PC-3 (cell line): ENCODE measurements around the gene NR5A1. TPM values are rescaled to one million over a fixed set of nuclear protein-coding genes. Genes with fewer than 3 reads are reported as not detected.

Experiments
- ATAC-seq: fragments of 200-7000 bp; cut with Tn5 transposase; 2 replicates; pipeline ENCODE4 v1.9.1; 2020; ENCODE audit warnings: mild to moderate bottlenecking, moderate library complexity
- BruUV-seq: library from RNA; stranded (reverse); fragments of 400-500 nt; replicated peaks from 2 replicates; lab custom pipeline; 2021; lab: Mats Ljungman, UMichigan
- CTCF ChIA-PET: fragments of 300-600 bp; sonication (Branson Sonifier 250); formaldehyde crosslinking; loops from one replicate; lab custom pipeline; 2022; ENCODE audit warnings: antibody characterized with exemption; lab: Charles Lee
- POLR2A ChIA-PET: fragments of 300-600 bp; sonication (Branson Sonifier 250); formaldehyde crosslinking; loops from one replicate; lab custom pipeline; 2022; ENCODE audit warnings: antibody characterized with exemption; ENCODE audit not compliant: unreplicated experiment; lab: Charles Lee
- DNase-seq: peaks from one replicate; pipeline ENCODE4 v3.0.0-alpha.2; 2015
- H2AFZ ChIP-seq: fragments of 300-600 bp; sonication (generic); 2 replicates; pipeline ENCODE4 v1.6.0; 2016; ENCODE audit warnings: antibody characterized with exemption, low read length
- H3F3A ChIP-seq: fragments of 300-600 bp; sonication (generic); one replicate; pipeline ENCODE4 v1.6.0; 2017; ENCODE audit warnings: antibody characterized with exemption, low read length, control low read depth, mild to moderate bottlenecking; ENCODE audit not compliant: unreplicated experiment
- H3K27ac ChIP-seq: fragments of 300-600 bp; sonication (generic); 2 replicates; pipeline ENCODE4 v1.5.1; 2016; ENCODE audit warnings: mild to moderate bottlenecking, low read length
- H3K27me3 ChIP-seq: fragments of 300-600 bp; sonication (generic); 2 replicates; pipeline ENCODE4 v1.6.1; 2016; ENCODE audit warnings: low read length, mixed read lengths
- H3K36me3 ChIP-seq: fragments of 300-600 bp; sonication (generic); 2 replicates; pipeline ENCODE4 v1.6.1; 2016; ENCODE audit warnings: low read depth, mixed run types, low read length, mixed read lengths
- H3K4me1 ChIP-seq: fragments of 300-600 bp; sonication (generic); 2 replicates; pipeline ENCODE4 v1.5.1; 2016; ENCODE audit warnings: low read length; ENCODE audit not compliant: insufficient read depth
- H3K4me2 ChIP-seq: fragments of 300-600 bp; sonication (generic); 2 replicates; pipeline ENCODE4 v1.6.0; 2016; ENCODE audit warnings: low read length
- H3K4me3 ChIP-seq: fragments of 300-600 bp; sonication (generic); 2 replicates; pipeline ENCODE4 v1.5.1; 2016; ENCODE audit warnings: mild to moderate bottlenecking, low read length, mixed read lengths
- H3K79me2 ChIP-seq: fragments of 300-600 bp; sonication (generic); 2 replicates; pipeline ENCODE4 v1.6.1; 2017; ENCODE audit warnings: low read length, mixed read lengths
- H3K9ac ChIP-seq: fragments of 300-600 bp; sonication (generic); 2 replicates; pipeline ENCODE4 v1.6.0; 2016; ENCODE audit warnings: mild to moderate bottlenecking, low read length
- H3K9me2 ChIP-seq: fragments of 300-600 bp; sonication (generic); replicated peaks from 2 replicates; pipeline ENCODE4 v1.6.1; 2016; ENCODE audit warnings: mixed run types, low read length, mixed read lengths
- H3K9me3 ChIP-seq: fragments of 300-600 bp; sonication (generic); 2 replicates; pipeline ENCODE4 v1.6.1; 2016; ENCODE audit warnings: low read length, mixed read lengths
- H4K20me1 ChIP-seq: fragments of 300-600 bp; sonication (generic); 2 replicates; pipeline ENCODE4 v1.6.1; 2016; ENCODE audit warnings: low read length, mixed read lengths
- CTCF ChIP-seq: fragments of 300-600 bp; sonication (generic); conservative IDR thresholded peaks from 2 replicates; pipeline ENCODE4 v1.5.1; 2017; ENCODE audit warnings: antibody characterized with exemption, low read depth, mild to moderate bottlenecking, low read length
- EZH2 ChIP-seq: fragments of 300-600 bp; sonication (generic); IDR thresholded peaks from one replicate; pipeline ENCODE4 v1.6.1; 2017; ENCODE audit warnings: antibody characterized with exemption, mild to moderate bottlenecking, low read length; ENCODE audit not compliant: unreplicated experiment
- EZH2phosphoT487 ChIP-seq: fragments of 300-600 bp; sonication (generic); IDR thresholded peaks from 2 replicates; pipeline ENCODE4 v1.6.1; 2018; ENCODE audit warnings: mild to moderate bottlenecking, antibody characterized with exemption, low read length, borderline replicate concordance
- intact Hi-C: fragments of 100-400 bp; cut with micrococcal nuclease; formaldehyde crosslinking; loops from 2 replicates; pipeline ENCODE4 v1.9.0; 2023
- total RNA-seq: library from RNA; depleted of rRNA; stranded (reverse); fragments of >200 nt; gene quantifications from 2 replicates; pipeline ENCODE4 v1.2.3, GENCODE V29; 2014

Gene NR5A1
- total RNA-seq, 1 experiment from 2014 or later: not detected

DNA sequence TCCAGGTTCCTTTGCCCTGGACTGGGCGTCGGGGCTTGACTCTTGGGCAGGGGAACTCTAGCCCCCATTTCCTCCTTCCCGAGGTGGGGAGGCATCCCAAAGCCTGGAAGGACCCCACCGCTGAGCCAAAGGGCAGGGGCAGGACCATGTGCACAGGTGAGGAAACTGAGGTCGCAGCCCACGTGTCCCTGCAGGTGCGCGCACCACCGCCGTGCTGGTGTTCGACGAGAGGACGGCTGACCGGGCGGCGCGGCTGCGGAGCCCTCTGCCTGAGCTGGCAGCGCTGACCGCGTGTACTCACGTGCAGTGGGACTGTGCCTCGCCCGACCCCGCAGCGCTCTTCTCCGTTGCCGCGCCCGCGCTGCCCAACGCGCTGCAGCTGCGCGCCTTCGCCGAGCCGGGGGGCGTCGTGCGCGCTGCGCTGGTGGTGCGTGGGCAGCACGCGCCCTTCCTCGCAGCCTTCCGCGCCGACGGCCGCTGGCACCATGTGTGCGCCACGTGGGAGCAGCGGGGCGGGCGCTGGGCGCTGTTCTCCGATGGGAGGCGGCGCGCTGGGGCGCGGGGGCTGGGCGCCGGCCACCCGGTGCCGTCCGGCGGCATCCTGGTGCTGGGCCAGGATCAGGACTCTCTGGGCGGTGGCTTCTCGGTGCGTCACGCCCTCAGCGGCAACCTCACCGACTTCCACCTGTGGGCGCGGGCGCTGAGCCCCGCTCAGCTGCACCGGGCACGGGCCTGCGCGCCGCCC is 54.2 kb downstream of the NR5A1 start:
- no TSS peak for BruUV-seq
- H3K4me3 ChIP-seq: no peak overlapping the region
- no peaks in the 10 kb centered on the region for H4K20me1 ChIP-seq
- no peaks in the 10 kb centered on the region for H3K36me3 ChIP-seq
- H3K9ac ChIP-seq: no peak overlapping the region
- ATAC-seq (no peak), DNase-seq (no peak)
- no peaks in the 10 kb centered on the region for H3K9me2 ChIP-seq
- no peak overlapping the region for H3K27ac ChIP-seq
- no peaks in the 10 kb centered on the region for H3K79me2 ChIP-seq
- POLR2A ChIA-PET: interaction anchor here (0.6 kb wide), 1 partner anchor 839 kb away, joined by 5 read pairs; no protein-coding TSS in a partner anchor
- H3K4me1 ChIP-seq: no peaks in the 10 kb centered on the region
- TF ChIP-seq EZH2phosphoT487 (no peak), CTCF (no peak), EZH2 (no peak)
- no peaks in the 10 kb centered on the region for H3K27me3 ChIP-seq
- no peaks in the 10 kb centered on the region for H3K9me3 ChIP-seq
- CTCF ChIA-PET: no interaction called here
- H3F3A ChIP-seq: no peaks in the 10 kb centered on the region
- no peak overlapping the region for H2AFZ ChIP-seq
- no peak overlapping the region for H3K4me2 ChIP-seq
- intact Hi-C loops: no loop called here

DNA sequence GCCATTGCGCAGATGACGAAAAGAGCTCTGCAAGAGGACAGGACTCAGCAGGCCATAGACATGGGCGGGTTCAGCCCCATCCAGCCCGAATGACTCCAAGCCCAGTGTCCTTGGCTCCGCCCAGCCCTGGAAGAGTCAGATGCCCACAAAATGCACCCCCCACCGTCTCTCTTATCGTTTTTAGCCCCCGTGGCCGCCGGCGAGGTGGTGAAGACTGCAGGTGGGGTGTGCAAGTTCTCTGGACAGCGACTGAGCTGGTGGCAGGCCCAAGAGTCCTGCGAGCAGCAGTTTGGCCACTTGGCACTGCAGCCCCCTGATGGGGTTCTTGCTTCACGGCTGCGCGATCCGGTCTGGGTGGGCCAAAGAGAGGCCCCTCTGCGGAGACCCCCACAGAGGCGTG is 54.9 kb downstream of the NR5A1 start:
- intact Hi-C loops: no loop called here

More for the DNA sequence above, 54.9 kb downstream of the NR5A1 start:
- Histone ChIP-seq H3K9me3 (no peaks in the 10 kb centered on the region), H3K9me2 (no peaks in the 10 kb centered on the region), H4K20me1 (no peaks in the 10 kb centered on the region), H3K27ac (no peak overlapping the region), H2AFZ (no peak overlapping the region), H3K27me3 (no peaks in the 10 kb centered on the region), H3K9ac (no peak overlapping the region), H3K4me1 (no peaks in the 10 kb centered on the region), H3K4me2 (no peak overlapping the region), H3K4me3 (no peak overlapping the region), H3F3A (no peaks in the 10 kb centered on the region), H3K79me2 (no peaks in the 10 kb centered on the region), H3K36me3 (no peaks in the 10 kb centered on the region)
- BruUV-seq: no TSS peak
- ChIA-PET CTCF (no interaction called here), POLR2A (no interaction called here)
- no peak for TF ChIP-seq EZH2
- TF ChIP-seq CTCF: no peak
- TF ChIP-seq EZH2phosphoT487: no peak
- ATAC-seq: no peak
- DNase-seq: no peak
